AG20443 (cell line): ENCODE data around the gene WWP2.

Source experiments
- DNase-seq: peaks from one replicate; pipeline ENCODE4 v3.0.0; 2012; ENCODE audit warnings: low spot score, mixed read lengths

The WWP2 gene

GRCh38 chr16:69890114-69890891 lies 128.2 kb downstream of the WWP2 start:
- peak; percentile 73 for DNase-seq

- DNase-seq = no peak
Measured at GRCh38 chr16:69890892-69891282, 128.8 kb downstream of the WWP2 start.

DNA sequence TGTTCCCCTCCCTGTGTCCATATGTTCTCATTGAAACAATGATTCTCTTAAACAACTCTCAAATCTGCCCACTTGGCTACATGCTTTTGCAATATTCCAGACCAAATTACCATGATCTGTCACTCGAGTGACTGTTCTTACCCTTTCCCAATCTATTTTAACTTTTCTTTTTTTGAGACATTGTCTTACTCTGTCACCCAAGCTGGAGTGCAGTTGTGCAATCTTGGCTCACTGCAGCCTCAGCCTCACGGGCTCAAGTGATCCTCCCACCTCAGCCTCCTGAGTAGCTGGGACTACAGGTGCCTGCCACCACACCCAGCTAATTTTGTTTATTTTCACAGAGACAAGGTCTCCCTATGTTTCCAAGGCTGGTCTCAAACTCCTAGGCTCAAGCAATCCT lies 130.2 kb downstream of the WWP2 start:
- no peak for DNase-seq

GRCh38 chr16:69893106-69893505 lies 131.0 kb downstream of the WWP2 start:
- no peak for DNase-seq

GRCh38 chr16:69894676-69895075 lies 132.5 kb downstream of the WWP2 start:
- DNase-seq = no peak

- DNase-seq = peak; percentile 38
Measured at GRCh38 chr16:69903865-69904415, 141.8 kb downstream of the WWP2 start.

DNA sequence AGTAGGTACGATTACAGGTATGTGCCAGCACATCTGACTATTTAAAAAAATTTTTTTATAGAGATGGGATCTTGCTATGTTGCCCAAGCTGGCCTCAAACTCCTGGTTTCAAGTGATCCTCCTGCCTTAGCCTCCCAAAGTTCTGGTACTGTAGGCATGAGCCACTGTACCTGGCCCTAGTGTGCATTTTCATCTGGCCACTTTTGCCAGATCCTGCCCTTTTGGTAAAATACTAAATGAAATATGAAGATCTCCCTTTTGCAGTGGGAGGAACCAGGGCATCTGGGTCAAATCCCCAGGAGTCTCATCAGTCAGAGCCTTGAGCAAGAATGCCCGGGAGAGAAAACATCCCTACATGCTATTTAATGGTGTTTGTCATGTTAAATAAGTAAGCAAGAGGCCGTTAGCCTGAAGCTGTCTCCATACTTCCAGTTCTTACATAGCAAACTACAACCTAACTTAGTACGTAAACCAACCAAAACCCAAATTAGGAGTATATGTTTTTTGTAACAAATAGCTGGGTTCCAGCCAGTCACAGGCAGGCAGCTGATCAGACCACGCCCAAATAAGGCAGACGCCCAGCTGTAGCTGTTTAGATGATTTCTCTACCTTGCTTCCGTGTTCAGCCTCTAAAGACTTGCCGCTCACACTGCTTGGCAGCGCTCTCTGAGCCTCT lies 142.5 kb downstream of the WWP2 start:
- no peak for DNase-seq

DNA sequence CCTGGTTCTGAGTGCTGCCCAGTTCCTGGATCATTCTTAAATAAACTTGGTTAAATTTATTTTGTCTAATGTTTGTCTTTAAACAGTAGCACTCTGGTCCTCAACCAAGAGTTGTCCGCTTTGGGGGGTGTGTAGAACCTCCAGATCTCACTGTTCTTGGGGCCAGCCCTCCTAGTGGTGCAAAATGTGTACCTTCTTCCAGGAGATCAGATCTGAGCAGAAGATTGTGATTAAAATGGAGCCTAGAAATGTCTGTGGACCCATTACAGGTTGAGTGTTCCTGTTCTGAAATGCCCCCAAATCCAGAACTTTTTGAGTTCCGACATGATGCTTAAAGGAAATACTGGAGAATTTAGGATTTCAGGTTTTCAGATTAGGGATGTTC lies 143.0 kb downstream of the WWP2 start:
- DNase-seq = no peak

- DNase-seq = peak; percentile 58
Measured at GRCh38 chr16:69906838-69907401, 144.8 kb downstream of the WWP2 start.

DNA sequence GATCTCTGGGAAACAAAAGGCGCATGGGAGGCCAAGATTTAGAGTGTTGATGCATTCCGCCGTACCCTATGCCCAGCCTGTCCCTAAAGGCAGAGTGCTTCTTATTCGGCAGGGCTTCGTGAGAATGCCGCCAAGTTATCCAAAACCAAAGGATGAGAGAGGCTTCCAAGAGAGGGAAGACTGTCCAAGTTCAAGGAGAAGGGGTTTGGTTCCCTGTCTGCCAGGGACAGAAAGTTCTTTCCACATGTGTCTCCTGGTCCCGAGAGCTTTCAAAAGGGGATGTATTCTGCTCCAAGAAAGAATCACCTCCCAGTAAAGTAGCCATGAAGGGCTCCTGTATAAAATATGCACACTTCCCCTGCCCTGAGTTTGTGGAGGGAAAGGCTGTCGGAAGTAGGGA lies 146.9 kb downstream of the WWP2 start:
- no peak for DNase-seq

DNA sequence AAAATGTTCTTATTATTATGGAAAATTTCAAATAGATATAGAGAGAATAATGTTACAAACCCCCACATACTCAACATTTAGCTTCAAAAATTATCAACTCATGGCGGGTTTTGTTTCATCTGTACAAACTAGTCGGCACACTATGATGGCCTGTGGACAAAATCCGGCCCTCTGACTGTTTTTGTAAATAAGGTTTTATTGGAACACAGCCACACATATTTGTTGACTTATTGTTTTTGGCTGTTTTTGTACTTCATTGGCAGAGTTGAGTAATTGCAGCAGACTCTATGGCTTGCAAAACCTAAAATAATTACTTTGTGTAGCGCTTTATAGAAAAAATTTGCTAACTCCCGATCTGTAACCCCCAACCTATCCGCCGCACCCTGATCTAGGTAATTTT lies 147.6 kb downstream of the WWP2 start:
- no peak for DNase-seq

- DNase-seq = no peak
Measured at GRCh38 chr16:69910964-69911363, 148.8 kb downstream of the WWP2 start.

DNA sequence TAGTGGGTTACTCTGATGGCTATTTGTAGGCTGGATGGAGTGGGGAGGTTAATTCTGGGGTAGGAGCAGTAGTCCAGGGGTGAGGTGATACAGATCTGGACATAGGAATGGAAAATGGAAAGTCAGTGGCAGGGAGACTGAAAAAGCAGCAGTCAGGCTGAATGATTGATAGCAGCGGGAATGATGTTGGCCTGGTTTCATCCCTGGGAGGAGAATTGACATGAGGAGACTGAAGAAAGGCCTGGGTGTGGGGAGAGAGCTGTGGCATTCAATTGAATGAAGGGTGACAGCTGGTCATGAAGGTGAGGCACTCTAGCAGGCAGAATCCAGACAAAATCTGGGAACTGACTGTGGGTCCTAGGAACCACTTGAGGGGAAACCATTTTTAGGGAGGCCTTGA lies 154.3 kb downstream of the WWP2 start:
- DNase-seq = no peak

GRCh38 chr16:69917311-69917710 lies 155.2 kb downstream of the WWP2 start:
- DNase-seq = no peak

DNA sequence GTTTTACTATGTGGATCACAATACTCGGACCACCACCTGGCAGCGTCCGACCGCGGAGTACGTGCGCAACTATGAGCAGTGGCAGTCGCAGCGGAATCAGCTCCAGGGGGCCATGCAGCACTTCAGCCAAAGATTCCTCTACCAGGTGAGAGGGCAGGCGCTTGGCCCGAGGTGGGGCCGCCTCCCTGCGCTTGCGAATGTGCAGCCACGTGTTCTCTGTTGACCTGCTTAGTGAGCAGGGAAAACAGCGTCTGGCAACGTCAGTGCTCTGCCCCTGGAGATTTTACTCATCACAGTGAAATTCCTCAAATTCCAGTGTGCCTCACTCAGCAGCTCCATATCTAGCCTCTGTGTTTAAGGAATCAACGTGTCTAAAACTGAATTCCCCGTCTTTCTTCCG lies 155.6 kb downstream of the WWP2 start:
- peak; percentile 91 for DNase-seq

DNA sequence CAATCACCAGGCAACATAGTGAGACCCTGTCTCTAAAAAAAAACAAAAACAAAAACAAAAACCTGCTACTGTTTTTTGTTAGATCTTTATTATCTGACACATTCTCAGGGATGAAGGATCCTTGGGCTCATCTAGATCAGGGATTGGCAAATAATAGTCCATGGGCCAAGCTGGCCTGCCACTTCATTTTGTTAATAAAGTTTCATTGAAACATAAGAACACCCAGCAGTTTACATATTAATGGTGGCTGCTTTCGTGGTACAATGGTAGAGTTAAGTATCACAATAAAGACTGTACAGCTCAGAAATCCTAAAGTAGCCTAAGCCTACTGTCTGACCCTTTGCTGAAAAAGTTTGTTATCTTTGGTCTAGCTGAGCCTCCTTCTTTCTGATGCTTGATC lies 156.1 kb downstream of the WWP2 start:
- no peak for DNase-seq

DNA sequence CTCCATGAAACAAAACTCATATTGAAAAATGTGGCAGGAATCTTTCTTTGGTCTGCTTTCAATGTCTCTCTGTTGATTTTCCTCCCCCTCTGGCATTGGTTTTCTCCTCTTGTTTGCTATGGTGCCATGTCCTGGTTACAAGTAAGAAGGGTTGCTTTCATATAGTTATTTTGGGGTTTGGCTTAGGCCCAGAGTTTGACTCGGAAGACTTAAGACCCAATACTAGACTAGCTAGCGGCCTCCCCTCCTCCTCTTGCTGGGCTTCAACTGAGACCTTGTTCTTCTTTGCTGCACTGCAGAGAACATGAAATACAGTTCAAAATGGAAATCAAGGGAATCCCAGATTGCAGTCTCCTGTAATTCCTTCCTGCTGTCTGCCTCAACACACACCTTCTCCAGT lies 159.0 kb downstream of the WWP2 start:
- DNase-seq = no peak

DNA sequence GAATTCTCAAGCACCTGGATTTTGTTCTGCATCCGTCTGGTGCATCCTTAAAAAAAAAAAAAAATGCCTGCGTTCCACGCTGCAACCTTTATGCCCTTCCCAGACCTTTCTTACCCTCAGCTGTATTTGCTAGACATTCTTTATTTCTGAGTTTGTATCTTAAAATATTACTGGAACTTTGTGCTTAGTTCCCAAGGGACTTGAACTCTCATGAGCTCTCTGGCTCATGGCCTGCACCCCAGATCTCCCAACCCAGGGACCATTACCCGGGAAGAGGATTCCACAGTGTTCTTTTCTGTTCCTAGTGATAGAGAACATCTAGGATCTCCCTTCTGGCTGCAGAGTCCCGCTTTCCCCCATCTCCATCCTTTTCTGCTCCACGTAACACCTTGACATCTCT lies 160.1 kb downstream of the WWP2 start:
- DNase-seq = no peak

DNA sequence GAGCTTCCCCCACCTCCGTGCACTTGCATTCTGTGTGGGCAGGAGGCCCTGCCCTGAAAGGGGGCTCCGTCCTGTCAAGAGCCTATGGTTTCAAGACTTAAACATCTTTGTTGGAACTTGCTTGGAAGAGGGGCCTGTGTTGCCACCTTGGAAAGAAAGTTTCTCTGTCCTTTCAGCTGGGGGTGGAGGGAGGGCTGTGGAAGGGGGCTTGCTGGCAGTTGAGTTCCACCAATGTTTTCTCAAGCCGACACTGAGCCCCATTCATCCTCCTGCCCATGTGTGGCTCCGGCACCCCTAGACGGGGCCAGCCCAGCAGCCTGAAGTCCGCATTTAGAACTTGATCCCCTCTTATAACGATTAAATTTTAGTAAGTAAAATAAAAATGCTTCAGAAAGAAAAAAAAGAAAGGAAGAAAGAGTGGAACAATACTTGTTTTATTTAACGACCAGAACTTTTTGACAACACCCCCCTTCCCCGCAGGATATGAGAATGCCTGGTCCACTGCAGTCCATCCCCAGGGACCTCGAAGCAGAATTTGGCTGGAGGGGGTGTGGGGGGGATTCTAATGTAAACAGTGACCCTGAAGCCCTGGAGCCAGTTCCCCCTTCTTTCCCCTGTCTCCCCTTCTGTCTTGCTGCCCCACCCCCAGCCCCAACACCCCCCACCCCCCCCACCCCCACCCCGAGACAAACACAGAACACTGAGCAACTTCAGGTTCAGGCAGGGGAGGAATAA lies 162.1 kb downstream of the WWP2 start:
- DNase-seq = no peak

DNA sequence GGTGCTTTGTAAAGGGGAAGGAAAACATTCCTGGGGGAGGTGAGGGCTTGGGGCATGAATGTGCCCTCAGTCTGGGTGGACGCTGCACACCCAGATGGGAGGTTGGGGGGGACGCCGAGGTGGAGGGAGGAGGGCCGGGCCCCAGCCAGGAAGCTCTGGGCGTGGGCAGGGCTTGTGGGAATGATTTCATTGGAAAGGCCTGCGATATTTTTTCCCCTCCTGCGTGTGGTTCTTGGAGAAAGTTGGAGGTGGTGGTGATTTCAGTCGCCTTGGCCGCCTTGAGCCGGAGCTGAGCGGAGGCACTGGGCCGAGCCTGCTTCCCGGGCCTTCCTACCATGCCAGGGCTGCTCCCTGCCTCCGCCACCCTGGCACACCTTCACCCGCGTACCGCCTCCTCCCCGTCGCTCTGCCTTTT lies 162.7 kb downstream of the WWP2 start:
- DNase-seq = peak; percentile 95

DNA sequence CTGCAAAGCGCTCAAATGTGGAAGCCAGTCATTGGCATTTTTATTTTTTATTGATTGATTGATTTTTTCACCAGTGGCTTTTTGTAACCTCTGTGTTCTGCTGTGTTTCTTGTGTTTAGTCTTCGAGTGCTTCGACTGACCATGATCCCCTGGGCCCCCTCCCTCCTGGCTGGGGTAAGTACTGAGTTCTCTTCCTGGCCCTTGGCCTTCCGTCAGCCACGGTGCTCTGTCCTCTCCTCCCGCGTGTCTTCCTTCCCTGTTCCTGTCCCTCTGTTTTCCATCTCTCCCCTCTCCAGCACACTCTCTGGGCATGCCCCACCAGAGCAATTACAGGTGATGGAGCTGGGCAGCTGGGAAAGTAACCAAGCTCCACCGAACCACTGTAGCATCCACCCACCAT lies 163.2 kb downstream of the WWP2 start:
- no peak for DNase-seq

GRCh38 chr16:69926241-69926640 lies 164.1 kb downstream of the WWP2 start:
- DNase-seq = no peak
